ENCODE data around the gene UBE2K.
"Not testable (repeated sequence)": the region's sequence is repeated elsewhere in the genome, so short reads cannot be mapped to it uniquely, and the experiment has no call there.

UBE2K gene

DNA sequence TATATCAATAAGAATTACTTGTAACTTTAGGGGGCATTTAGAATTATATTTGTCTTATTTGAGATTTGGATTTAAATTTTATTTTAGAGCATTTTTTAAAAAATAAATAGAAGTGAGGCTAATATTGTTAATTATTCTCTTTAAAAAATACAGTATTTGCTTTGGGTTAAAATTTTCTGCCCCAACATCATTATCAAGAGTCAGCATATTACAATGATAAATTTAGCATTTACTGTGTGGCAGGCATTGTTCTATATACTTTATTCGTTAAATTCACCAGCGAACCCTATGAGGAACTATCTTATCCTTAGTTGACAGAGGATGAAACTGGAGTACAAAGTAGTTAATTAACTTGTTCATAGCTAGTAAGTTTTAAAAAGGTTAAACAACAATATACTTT lies 34.0 kb downstream of the UBE2K start:
- FAIRE-seq: no peak

DNA sequence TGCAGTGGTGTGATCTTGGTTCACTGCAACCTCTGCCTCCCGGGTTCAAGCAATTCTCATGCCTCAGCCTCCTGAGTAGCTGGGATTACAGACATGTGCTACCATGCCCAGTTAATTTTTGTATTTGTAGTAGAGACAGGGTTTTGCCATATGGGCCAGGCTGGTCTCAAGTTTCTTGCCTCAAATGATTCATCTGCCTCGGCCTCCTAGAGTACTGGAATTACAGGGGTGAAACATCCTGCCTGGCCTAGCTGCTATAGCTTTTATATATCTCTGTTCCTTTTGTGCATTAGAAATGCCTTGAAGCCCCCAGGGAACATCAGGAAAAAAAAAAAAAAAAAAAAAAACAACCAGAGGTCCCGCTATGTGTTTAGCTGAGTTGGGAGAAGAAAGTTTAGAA lies 34.8 kb downstream of the UBE2K start:
- no peak for FAIRE-seq

DNA sequence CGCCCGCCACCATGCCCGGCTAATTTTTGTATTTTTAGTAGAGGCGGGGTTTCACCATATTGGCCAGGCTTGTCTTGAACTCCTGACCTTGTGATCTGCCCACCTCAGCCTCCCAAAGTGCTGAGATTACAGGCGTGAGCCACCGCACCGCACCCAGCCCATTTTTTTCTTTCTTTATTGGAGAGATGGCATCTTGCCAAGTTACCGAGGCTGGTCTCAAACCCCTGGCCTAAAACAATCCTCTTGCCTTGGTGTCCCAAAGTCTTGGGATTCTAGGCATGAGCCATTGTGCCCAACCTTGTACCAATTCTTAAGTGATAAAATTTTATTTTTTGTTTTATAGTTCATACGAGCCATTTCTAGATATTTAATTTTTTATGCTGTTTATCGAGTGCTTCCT lies 41.7 kb downstream of the UBE2K start:
- FAIRE-seq: not testable (repeated sequence)

DNA sequence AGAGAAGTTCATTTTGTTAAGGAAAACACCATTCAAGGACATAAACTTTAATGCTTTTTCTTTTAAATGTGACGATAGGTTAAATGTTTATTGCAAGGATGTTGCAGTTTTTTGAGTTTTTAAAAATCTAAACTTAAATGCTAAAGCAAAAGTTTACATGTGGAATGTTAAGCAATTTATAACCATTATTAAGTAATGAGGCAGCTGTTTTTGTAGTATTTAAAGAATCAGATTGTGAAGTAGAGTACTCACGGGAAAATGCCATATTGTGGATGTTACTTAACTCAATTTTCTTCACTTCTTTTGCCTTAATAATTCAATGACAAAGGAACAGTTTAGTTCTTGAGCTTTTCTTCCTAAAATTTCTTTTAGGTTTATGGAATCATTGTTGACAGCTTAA lies 43.5 kb downstream of the UBE2K start:
- no peak for FAIRE-seq

DNA sequence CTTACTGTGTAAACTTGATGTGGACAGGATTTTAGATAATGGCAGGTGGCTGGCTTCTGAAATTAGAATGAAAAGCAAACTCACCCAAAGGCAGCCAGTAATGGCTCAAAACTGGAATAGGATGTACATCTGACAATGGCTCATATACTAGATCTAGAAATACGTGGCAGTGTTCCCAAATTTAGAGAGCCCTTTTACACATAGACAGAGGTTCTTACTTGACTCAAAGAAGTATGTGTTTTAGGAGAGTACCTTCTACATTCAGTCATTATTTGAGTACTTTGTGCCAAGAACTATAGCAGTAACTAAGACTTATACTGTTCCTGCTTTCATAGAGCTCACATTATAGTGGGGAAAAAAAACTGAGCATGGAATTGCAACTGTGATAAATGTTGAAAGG lies 48.0 kb downstream of the UBE2K start:
- no peak for FAIRE-seq

DNA sequence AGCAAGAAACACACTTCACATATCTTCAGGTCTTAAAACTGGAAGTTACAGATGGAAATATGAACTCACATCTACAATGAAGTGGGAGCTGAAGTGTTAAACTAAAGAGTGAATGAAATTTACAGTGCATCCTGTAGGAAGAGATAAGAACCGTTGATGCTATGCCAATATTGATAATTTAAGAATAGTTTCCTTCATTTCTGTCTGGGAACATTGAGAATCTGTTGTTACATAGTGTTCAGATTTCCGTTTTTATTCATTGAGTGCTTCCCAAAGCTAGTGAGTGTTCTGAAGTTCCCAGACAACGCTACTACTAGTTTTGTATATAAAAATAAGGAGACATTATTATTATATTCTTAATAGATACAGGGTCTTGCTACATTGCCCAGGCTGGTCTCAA lies 52.3 kb downstream of the UBE2K start:
- no peak for FAIRE-seq

DNA sequence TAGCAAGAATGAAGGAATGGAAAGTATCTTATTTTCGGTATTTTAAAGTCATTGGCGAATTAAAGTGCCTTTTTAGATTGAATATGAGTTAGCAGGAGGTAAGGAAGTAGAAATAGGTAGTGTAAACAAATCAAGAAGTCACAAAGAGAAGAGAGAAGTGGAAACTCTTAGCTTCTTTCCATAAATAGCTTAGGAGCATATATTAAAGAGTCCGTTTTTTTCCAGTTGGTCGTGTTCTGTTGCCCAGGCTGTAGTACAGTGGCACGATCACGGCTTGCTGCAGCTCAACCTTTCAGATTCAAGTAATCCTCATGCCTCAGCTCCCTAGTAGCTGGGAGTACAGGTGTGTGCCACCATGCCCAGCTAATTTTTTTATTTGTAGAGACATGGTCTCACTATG lies 56.4 kb downstream of the UBE2K start:
- no peak for FAIRE-seq

DNA sequence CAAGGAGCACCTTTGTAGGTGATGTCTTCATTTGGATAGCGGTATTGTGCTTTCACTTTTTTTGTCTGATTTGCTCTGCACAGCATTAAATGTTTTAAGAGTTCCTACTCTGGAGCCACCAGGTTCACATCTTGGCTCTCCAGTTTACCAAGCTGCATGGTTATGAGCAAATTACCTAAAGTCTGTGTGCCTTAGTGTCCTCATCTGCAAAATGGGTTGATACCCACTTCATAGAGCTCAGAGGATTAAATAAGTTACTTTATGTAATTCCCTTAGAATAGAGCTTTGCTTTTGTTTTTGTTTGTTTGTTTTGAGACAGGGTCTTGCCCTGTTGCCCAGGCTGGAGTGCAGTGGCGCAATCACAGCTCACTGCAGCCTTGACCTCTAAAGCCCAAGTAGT lies 58.2 kb downstream of the UBE2K start:
- no peak for FAIRE-seq

DNA sequence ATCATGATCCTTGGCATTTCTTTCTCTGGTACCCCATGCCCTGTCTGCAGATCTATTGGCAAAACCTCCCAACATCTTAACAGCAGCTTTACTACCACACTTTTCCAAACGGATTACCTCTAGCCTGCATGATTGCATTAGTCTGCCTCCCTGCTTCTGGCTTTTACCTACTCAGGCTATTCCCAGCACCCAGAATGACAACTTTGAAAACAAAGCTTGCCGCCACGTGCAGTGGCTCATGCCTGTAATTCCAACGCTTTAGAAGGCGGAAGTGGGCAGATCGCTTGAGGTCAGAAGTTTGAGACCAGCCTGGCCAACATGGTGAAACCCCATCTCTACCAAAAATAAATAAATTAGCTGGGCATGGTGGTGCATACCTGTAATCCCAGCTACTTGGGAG lies 60.2 kb downstream of the UBE2K start:
- FAIRE-seq: no peak

DNA sequence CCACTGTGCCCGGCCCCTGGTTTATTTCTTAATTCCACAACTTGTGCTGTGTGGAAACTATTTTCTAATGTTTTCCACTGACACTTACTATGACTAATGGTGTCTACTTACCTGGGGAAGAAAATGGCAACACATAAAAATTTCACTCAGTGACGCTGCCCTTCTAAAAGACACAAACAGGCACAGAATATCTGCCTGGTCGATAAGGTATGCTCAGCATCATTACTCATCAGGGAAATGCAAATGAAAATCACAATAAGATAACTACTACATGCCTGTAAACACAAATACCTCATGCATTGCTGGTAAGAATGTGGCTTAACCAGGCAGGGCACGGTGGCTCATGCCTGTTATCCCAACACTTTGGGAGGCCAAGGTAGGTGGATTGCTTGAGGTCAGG lies 61.6 kb downstream of the UBE2K start:
- no peak for FAIRE-seq

DNA sequence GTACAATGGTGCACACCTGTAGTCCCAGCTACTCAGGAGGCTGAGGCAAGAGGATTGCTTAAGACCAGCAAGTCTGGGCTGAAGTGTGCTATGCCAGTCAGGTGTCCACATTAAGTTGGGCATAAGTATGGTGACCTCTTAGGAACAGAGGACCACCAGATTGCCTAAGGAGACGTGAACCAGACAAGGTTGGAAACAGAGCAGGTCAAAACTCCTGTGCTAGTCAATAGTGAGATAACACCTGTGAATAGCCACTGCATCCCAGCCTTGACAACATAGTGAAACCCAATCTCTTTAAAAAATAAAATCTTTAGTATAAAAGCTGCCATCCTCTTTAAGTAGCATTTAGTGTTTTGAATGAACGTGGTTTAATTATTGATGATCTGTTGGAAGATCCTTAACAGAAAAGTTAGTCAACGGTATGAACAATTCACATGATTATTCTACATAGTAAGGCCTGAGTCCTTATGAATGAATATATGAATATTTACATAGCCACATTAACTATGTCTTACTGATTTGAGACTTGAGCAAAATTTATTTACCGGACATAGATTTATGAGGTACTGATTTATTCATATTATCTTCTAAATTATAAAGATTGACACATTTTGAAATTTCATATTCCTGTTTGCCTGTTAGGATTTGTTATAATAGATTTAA lies 63.2 kb downstream of the UBE2K start:
- no peak for FAIRE-seq

DNA sequence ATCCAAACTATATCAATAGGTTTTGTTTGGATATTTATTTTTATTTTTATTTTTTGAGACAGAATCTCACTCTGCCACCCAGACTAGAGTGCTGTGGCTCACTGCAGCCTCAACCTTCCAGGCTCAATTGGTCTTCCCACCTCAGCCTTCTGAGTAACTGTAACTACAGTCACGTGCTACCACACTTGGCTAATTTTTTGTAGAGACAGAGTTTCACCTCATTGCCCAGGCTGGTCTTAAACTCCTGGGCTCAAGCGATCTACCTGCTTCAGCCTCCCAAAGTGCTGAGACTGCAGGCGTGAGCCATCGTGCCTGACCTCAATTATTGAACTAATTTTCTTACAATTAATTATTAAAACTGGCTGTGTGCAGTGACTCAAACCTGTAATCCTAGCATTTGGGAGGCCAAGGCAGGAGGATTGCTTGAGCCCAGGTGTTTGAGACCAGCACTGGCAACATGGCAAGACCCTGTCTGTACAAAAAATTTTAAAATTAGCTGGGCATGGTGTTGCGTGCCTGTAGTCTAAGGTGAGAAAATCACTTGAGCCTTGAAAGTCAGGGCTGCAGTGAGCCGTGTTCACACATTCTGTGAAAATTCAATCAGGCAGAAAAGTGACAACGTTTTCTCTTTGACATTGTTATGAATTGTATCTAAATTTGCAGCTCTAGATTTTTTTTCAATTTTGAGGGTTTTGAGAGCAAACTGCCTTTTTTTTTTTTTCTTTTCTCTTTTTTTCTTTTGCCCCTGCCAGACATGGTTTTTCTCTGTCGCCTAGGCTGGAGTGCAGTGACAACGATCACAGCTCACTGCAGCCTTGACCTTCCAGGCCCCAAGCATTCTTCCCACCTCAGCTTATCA lies 66.0 kb downstream of the UBE2K start:
- no peak for FAIRE-seq

DNA sequence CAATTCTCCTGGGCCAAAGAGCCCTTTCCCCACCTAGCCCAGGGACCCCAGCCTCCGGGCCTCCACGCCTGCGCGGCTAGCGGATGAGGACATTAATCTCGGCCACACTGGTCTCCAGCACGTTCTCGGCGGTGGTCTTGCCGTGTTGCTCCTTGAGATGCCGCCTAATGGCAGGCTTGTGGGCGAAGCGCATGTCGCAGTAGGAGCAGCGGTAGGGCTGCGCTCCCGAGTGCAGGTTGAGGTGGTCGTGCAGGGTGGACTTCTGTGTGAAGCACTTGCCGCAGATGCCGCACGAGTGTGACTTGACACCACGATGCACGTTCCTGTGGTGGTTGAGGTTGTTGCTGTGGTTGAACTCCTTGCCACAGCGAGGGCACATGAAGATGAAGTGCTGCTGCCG lies 72.1 kb downstream of the UBE2K start:
- FAIRE-seq: no peak

DNA sequence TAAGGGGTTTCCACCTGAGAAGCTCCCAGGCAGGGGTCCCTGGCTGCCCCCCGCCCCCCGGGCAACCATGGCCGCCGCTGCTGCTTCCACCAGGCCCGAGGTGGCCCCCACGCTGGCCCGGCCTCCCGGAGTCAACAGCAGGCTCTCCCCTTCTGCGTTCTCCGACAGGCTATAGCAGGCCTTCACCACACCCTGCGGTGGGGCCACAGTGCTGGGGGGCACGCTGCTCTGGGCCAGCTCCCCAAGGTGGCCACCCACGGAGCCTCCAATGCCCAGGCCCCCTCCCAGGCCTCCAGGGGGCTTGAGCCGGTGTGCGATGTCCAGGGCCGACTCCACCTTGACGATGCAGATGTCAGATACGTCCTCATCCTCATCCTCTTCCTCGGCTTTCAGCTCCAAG lies 72.5 kb downstream of the UBE2K start:
- FAIRE-seq: no peak

DNA sequence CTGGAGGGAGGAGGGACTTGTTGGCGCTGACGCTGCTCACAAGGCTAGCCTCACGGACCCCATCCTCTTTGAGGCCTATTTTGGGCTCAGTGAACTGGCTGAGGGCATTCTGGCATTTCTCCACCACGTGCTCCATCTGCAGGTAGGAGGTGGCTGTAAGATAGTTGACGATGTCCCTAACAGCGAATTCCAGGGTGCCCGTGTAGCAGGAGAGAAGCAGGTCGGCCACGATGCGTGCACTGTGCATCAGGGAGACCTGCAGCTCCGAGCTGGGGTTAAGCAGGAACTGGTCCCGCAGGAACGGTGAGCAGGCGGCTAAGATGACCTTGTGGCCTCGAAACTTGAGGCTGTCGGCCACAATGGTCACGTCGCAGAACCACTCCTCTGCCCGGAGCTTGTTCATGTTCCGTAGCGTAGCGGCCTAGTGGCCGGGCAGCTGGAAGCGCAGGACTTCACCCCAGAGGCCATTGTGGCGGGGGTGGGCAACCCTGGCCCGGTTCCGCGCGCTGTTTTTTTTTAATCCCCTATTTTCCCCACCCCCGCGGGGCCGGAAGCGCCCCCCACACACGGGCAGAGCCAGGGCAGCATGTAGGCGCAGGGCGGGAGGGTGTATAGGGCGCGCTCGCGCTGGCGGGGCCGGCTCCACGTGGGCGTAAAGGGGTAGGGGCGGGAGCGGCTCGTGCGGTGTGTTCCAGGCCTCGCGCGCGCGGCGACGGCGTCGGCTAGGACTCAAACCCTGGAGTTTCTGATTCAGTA lies 73.2 kb downstream of the UBE2K start:
- FAIRE-seq: no peak

DNA sequence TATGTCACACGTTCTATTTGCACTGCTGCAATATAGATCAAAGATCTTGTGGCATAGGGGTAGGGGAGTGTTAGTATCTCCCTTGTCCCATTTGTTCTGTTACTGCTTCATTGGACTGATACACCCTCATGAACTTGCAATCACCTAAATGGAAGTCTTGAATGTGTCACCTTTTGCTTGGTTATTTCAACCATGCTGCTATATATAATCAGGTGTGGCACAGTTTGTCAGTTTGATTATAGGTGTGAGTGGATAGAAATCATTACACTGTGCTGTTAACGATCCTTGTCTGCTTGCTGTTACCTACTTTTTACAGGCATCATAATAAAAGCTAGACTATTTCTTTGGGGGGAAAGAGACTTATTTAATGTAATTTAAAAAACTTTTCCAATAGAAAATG lies 84.1 kb downstream of the UBE2K start:
- not testable (repeated sequence) for FAIRE-seq

DNA sequence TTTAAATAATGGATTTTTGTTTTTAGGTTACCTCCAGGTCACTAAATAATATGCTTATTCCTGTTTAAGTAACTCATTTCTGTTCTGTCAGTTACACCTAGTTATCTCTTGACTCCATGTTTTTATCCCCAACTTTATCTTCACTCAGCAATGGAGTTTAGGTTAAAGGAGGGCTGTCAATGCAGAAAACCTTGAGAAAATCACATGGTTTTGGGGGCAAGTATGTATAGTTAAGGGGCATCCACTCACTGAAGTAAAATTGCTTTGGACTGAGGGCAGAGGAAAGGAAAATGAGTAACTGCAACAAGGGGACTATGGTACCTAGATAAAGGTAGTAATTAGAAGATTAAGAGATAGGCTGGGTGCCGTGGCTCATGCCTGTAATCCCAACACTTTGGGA lies 87.1 kb downstream of the UBE2K start:
- FAIRE-seq: no peak

DNA sequence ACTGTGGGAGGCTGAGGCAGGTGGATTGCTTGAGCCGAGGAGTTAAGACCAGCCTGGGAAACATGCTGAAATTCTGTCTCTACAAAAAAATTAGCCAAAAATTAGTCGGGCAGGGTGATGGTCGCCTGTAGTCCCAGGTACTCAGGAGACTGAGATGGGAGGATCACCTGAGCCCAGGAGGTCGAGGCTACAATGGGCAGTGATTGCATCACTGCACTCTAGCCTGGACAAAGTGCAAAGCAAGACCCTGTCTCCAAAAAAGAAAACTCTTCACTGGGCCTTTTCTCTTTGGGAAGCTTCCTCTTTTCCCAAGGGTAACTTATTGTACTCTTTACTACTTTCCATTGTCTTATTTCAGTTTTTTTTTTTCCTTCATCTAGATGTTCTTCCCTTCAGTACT lies 88.9 kb downstream of the UBE2K start:
- FAIRE-seq: no peak

DNA sequence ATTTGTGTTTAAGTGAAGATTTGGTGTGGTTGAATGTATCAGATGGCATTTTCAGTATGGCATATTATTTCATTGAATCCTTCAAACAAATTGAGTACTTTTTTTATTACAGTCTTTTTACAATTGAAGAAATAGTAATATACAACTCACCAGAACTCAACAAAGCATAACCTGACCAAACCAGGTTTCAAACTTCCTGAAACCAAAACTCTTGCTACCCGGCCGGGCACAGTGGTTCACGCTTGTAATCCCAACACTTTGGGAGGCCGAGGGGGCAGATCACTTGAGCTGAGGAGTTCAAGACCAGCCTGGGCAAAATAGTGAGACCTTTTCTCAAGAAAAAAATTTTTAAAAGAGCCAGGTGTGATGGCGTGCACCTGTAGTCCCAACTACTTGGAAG lies 94.2 kb downstream of the UBE2K start:
- no peak for FAIRE-seq

DNA sequence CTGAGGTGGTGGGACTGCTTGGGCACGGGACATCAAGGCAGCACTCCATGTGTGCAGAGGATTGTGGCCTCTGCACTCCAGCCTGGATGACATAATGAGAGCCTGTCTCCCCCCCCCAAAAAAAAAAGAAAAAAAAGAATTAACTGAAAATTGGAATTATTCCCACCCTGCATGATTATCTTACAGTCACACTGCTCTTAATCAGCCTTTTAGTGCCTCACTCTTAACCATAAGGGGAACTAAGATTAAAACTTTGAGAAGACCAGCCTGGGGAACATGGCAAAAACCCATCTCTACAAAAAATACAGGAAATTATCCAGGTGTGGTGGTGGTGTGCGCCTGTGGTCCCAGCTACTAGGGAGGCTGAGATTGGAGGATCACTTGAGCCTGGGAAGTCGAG lies 94.6 kb downstream of the UBE2K start:
- FAIRE-seq: no peak

DNA sequence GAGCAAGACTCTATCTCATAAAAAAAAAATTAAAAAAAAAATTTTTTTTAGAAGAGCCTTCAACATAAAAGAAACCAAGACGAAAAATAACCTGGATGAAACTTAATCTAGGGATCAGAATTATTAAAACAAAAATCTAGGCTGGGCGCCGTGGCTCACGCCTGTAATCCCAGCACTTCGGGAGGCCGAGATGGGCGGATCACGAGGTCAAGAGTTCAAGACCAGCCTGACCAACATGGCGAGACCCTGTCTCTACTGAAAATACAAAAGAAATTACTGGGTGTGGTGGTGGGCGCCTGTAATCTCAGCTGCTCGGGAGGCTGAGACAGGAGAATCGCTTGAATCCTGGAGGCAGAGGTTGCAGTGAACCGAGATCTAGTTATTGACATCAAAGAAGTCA lies 95.0 kb downstream of the UBE2K start:
- FAIRE-seq: not testable (repeated sequence)

DNA sequence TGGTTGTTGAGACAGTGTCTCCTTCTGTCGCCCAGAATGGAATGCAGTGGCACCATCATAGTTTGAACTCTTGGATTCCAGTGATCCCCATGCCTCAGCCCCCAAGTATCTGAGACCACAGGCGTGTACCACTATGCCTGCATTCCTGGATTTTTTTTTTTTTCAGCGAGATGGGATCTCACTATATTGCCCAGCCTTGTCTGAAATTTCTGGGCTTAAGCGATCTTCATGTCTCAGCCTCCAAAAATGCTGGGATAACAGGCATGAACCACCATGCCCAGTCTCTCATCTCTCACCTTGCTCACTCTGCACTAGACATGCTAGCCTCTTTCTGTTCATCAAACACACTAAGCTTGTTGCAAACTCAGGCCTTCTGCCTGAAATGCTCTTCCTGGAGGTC lies 104.1 kb downstream of the UBE2K start:
- no peak for FAIRE-seq

DNA sequence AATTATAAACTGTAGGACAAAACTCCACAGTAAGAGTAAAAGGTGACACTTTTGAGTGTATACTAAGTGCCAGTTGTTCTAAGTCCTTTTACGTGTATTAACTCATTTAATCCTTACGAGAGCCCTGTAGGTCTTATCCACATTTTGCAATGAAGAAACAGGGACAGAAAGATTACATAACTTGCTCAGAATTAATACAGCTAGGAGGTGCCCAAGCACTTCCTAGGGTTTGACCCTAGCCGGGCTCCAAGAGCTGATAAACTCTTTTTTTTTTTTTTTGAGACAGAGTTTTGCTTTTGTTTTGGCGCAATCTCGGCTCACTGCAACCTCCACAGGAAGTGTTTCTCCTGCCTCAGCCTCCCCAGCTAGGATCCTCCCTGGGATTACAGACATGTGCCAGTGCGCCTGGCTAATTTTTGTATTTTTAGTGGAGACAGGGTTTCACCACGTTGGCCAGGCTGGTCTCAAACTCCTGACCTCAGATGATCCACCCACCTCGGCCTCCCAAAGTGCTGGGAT lies 110.4 kb downstream of the UBE2K start:
- no peak for FAIRE-seq

DNA sequence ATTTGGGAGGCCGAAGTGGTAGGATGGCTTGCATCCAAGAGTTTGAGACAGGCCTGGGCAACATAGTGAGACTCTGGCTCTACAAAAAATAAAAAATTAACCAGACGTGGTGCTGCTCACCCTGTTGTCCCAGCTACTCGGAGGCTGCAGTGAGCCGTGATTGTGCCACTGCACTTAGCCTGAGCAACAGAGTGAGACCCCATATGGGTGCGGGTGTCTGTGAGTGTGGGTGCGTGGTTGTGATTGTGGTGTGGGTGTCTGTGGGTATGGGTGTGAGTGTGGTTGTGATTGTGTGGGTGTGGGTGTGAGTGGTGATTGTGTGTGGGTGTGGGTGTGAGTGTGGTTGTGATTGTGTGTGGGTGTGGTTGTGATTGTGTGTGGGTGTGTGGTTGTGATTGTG lies 114.6 kb downstream of the UBE2K start:
- FAIRE-seq: no peak
